Stimulated activated CD4-positive, alpha-beta T cell treated with anti-CD3 and anti-CD28 coated beads, Interleukin-1b, Interleukin-23, amount 100 ng/mL, for 1 hour (primary cell): ENCODE measurements around the gene ZNF615.
"Not testable (repeated sequence)": the region's sequence is repeated elsewhere in the genome, so short reads cannot be mapped to it uniquely, and the experiment has no call there.

Experiments used
- DNase-seq, 2 donors: peaks; one replicate each; pipeline ENCODE4 v3.0.0-alpha.2; 2020; ENCODE audit warnings: low read depth in 2 of 2

Gene ZNF615

DNA sequence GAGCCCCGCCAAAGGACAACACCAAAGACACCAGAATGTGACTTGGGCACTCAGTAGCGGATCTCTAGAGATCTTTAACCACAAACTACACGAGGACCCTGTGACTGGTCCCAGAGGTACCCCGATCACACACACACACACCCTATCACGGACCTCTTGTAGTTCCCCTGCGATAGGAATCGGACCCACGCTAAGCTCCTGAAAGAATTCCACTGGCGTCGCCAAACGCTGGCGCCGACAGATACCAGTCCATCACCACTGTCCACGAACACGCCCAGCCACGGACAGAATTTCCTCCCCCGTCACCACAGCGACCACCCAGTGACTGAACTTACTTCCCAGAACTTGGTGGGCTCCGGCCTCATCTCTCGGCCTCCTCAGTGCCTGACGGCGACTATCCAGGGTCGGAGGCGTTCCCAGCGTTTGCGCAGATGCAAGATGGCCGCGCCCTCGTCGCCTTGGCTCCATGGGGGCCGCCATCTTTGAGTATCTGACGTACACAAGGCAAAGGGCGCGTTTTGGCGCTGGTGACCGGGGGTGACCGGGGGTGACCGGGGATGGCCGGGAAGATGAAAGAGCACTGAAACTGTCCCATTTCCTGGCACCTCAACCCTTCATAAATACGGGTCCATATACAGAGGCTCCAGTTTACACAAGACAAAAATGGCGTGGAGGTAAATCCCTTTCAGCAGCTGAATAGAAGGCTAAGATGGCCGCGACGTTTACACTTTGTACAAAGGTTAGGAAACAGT, at the start of gene ZNF615:
ZNF615 (minus strand) TSS at position 406 of the 752 bp plus-strand sequence. CDS start 4,500 bp downstream, outside the sequence.
- peak; percentile 67 to 76 for DNase-seq

DNA sequence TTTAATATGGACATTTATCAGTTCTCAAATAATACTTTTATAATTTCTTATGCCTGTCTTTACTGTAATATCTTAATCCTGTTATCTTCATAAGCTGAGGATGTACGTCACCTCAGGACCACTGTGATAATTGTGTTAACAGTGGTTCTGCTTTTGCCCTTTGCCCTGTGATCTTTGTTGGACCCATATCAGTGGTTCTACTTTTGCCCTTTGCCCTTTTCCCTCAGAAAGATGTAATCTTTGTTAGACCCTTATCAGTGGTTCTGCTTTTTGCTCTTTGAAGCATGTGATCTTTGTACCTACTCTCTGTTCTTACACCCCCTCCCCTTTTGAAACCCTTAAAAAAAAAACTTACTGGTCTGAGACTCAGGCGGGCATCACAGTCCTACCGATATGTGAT, 48.5 kb upstream of the ZNF615 start:
- not testable (repeated sequence) for DNase-seq

DNA sequence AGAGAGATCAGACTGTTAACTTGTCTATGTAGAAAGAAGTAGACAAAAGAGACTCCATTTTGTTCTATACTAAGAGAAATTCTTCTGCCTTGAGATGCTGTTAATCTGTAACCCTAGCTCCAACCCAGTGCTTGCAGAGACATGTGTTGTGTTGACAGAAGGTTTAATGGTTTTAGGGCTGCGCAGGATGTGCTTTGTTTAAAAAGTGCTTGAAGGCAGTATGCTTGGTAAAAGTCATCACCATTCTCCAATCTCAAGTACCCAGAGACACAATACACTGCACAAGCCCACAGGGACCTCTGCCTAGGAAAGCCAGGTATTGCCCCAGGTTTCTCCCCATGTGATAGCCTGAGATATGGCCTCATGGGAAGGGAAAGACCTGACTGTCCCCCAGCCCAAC, 43.7 kb upstream of the ZNF615 start:
- not testable (repeated sequence) for DNase-seq

DNA sequence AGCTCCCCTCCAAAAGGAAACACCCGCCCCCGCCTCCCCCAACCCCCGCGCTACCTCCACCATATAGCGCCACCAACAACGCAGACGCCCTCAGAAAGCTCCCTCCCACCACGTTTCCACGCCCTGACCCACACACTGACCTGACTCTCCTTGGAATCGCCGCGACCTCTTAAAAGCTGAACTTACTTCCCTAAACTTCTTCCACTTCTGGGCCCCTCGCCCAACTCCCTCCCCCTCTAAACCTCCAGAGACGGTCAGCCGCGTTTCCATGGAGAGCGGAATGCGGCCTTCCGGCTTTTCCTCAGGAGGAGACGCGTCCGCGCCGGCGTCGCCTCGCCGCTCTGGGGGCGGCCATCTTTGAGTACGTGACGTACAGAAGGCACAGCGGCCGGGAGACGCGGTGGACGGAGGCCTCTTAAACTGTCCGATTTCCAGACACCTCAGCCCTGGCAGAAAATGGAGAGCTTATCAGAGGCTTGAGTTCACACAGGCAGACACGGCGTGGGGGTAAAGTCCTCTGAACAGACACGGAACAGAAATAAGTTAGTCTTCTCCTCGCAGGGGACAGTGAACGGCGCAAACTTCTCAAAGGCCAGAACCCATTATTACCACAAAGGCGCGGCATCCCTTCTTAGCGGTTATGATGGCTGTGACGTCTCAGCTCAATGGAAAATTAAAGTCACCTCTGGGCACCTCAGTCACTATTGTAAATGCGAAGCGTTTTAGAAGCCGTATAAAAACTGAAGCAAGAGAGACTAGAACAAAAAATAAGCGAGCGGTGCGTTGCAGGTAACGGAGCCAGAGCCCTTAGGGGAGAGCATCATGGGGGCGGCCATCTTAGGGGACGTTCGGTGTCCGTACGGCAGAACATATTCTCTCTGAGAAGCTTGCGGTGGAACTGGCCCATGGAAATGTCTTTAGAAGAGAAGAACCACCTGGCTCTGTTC, 40.8 kb upstream of the ZNF615 start, which contains the start of gene ZNF432:
ZNF432 (minus strand) TSS at position 284 of the 947 bp plus-strand sequence. CDS start 1,970 bp downstream, outside the sequence.
- peak; percentile 46 to 52 for DNase-seq

DNA sequence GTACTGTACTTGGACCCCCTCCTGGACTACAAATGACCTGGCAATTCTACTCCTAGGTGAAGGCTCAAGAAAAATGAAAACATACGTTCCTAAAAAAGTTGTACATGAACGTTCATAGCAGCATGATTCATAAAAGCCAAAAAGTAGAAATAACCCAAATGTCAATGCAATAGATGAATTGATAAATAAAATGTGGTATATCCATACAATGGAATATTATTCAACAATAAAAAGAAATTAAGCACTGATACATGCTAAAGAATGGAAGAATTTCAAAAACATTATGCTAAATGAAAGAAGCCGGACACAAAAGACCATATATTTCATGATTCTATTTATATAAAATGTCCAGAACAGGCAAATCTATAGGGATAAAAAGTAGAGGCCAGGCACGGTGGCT, 31.2 kb upstream of the ZNF615 start:
- DNase-seq = no peak

DNA sequence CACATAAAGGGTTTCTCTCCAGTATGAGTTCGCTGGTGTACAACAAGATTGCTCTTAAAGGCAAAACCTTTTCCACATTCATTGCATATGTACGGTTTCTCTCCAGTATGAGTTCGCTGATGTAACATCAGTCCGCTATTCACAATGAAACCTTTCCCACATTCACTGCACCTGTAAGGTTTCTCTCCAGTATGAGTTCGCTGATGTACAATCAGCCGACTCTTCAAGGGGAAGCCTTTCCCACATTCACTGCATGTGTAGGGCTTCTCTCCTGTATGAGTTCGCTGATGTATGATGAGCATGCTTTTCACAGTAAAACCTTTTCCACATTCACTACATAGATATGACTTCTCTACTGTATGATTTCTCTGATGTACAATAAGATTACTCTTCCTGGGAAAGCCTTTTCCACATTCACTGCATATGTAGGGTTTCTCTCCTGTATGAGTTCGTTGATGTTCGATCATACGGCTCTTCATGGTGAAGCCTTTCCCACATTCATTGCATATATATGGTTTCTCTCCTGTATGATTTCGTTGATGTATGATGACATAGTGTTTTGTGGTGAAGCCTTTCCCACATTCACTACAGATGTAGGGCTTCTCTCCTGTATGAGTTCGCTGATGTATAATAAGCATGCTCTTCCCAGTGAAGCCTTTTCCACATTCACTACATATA, 26.2 kb upstream of the ZNF615 start:
- DNase-seq = no peak

DNA sequence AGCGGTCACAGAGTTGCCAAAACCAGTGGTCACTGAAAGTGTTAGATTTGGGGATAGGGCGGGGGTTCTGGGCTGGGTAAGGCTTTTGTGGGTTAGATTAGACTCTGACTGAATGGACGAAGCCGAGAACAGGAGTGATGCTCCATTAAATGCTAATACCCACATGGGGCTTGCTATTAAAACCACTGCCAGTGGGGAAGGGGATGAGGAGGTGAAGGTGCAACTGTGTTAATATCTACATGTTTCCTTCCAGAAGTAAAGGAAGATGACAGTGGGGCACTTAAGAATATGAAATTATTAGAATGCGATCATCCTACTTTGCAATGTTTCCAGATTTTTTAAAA, 20.7 kb upstream of the ZNF615 start:
- DNase-seq = no peak

DNA sequence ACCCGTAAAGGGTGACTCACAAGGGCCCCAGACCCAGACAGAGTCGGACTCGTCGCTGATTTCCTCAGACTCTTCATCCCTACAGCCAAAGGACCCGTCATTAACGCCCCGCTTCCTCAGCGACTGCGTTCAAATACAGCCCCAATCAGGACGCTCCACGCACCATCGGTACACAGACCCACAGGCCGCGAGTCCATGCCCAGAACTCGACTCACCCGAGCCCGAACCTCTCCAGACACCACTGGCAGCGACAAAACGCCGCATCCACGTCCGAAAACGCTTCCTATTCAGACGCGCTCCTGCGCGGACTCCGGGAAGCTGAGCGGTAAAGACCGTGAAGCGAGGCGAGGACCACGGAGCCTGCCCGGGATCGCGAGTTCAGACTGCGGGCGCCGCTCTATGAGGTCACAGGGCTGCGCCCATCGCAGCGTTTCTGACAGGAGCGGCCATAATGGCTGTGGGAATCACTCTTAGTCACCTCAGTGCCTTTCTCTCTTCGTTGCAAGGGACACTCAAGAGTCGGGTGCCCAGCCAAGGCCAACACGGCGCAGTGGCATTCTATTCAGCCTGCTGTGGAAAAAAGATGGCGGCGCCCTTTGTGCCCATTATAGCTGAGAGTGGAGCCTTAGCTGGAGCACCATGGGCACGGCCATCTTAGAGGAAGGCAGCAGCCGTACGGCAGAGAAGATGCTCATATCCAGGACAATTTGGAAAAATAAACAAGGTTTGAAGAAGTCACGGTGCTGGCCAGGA, 20.2 kb upstream of the ZNF615 start, which contains the start of gene ZNF614:
ZNF614 (minus strand) TSS at position 353 of the 753 bp plus-strand sequence. CDS start 2,634 bp downstream, outside the sequence.
- peak; percentile 40 to 68 for DNase-seq

DNA sequence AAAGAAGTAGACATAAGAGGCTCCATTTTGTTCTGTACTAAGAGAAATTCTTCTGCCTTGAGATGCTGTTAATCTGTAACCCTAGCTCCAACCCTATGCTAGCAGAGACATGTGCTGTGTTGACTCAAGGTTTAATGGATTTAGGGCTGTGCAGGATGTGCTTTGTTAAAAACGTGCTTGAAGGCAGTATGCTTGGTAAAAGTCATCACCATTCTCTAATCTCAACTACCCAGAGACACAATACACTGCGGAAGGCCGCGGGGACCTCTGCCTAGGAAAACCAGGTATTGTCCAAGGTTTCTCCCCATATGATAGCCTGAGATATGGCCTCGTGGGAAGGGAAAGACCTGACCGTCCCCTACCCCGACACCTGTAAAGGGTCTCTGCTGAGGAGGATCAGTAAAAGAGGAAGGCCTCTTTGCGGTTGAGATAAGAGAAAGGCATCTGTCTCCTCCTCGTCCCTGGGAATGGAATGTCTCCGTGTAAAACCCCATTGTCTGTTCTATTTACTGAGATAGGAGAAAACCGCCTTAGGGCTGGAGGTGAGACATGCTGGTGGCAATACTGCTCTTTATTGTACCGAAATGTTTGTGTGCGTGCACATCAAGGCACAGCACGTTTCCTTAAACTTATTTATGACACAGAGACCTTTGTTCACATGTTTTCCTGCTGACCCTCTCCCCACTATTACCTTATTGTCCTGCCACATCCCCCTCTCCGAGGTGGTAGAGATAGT, 18.4 kb upstream of the ZNF615 start:
- DNase-seq = not testable (repeated sequence)

DNA sequence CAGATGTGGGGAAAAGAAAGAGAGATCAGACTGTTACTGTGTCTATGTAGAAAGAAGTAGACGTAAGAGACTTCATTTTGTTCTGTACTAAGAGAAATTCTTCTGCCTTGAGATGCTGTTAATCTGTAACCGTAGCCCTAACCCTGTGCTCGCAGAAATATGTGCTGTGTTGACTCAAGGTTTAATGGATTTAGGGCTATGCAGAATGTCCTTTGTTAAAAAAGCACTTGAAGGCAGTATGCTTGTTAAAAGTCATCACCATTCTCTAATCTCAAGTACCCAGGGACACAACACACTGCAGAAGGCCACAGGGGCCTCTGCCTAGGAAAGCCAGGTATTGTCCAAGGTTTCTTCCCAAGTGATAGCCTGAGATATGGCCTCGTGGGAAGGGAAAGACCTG, 16.5 kb upstream of the ZNF615 start:
- not testable (repeated sequence) for DNase-seq

DNA sequence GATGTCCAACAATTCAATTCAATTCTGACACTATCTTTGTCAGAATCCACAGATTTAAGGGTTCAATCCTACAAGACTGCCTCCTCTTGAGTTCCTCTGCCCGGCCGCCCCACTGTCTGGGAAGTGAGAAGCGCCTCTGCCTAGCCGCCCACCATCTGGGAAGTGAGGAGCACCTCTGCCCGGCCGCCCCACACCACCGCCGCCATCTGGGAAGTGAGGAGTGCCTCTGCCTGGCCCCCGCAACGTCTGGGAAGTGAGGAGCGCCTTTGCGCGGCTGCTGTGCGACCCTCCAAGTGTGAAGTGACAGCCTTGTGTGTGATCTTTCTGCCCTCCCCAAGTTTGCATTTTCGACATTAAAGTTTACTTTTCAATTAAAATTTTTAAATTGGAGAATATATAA, 14.2 kb upstream of the ZNF615 start:
- DNase-seq = no peak

DNA sequence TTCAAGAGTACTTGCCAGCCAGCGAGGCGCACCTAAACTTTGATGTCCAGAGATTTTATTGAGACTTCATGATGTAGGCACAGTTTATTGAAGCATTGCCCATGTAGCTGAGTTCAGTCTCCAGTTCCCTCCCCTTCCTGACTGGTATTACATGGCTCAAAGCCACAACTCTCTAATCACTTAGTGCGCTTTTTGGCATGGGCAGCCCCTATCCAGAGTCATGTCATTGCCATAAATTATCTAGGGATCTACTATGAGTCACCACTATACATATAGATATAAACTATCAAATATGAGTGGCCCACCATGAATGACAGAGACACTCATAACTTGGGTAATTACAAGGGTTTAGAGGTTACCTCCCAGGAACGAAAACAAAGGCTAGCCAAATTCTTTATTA, 12.5 kb upstream of the ZNF615 start:
- no peak for DNase-seq

DNA sequence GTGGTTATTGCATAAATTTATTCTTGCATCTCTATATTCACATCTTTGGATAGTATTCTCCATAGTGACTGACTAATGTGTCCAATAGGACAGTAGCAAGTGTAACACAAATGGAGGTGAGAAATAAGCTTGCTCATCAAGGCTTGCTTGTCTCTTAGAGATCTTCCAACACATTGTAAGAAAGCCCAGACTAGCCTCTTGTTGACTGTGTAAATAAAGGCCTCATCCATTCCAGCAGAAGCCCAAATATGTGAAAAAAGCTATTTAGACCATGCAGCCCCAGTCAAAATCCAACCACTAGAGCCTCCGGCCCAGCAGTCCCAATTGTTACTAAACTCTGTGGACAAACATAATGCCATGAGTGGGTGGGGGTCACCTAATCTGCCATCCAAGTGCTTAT, 2.7 kb upstream of the ZNF615 start:
- DNase-seq = no peak

DNA sequence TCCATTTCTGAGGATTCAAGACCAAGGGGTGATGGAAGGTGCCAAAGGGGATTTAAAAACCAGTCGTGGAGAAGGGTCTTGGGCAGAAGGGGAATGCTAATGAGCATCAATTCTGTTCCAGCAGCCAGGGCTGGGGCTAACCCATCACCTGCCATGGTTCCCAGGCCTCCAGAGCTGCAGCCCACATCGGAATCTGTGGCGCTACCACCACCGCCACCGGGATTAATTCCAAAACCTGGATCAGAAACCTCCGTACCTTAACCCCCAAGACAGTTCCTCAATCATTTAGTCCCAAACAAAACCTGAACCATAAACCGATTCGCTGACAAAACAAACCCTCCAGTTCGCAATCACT, 583 bp downstream of the ZNF615 start:
- no peak for DNase-seq

DNA sequence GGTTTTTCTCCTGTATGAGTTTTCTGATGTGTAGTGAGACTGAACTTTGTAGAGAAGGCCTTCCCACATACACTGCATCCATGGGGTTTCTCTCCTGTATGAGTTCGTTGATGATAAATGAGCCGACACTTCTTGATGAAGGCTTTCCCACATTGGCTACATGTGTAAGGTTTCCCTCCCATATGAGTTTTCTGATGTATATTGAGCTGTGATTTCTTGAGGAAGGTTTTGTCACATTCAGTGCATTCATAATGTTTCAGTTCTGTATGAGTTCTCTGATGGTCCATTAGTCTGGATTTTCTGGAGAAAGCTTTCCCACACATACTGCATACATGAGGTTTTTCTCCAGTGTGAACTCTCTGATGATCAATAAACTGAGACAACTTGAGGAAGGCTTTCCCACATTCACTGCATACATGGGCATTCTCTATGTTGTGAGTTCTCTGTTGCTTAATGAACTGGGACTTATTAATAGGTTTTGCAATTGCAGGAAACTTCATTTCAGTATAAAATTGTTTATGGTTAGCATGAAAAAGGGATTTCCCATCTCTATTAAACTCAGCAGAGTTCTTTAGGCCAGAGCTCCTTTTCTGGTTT, 13.9 kb downstream of the ZNF615 start:
- no peak for DNase-seq

DNA sequence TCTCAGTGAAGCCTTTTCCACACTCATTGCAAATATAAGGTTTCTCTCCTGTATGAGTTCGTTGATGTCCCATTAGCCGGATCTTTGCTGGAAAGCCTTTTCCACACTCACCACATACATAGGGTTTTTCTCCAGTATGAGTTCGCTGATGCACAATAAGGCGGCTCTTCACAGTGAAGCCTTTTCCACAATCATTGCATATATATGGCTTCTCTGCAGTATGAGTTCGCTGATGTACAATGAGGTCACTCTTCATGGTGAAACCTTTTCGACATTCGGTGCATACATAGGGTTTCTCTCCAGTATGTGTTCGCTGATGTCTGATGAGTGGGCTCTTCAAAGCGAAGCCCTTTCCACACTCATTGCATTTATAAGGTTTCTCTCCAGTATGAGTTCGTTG, 14.6 kb downstream of the ZNF615 start:
- no peak for DNase-seq

DNA sequence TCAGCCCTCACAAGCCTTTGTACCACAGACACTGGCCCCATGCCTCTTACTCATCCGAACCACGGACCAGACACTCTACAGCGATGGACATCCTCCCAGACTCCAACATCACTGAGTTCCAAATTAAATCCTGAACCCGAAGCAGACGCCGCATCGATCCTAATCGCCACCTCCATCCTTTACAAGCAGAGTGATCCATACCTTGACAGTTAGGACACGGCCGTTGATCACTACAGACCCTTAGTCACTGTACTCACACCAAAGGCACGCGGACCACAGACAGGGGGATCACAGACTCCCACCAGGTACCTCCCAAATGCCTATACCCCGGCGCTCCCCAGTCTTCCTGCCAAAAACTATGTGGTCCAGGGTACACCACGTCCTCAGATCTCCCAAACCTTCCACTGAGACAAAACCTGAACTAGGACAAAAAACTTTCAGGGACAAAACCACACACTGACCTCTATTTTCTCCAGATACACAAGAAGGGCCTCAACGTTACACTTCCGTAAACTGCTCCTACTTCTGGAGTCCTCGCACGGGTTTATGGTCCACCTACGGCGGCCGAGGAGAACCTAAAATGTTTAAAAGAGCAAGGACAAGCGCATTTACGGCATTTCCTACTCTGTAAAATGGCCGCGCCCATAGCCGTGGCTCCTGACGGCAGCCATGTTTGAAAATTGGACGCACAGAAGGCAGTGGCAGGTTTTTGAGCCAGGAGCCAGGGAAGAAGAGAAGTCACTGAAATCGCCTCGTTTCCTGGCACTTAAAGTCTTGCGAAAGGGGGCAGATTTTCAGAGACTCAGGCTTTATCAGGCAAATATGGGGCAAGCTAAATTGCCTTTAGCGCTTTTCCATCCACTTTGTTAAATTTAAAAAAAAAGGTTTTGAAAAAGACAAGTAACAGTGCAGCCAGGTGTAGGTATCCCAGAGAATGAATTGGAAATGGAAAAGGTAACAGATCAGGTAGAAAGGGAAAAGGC, 21.4 kb downstream of the ZNF615 start, which contains the start of gene ZNF350:
ZNF350 (minus strand) TSS at position 532 of the 983 bp plus-strand sequence. CDS start 12,480 bp downstream, outside the sequence.
- peak; percentile 59 to 72 for DNase-seq

DNA sequence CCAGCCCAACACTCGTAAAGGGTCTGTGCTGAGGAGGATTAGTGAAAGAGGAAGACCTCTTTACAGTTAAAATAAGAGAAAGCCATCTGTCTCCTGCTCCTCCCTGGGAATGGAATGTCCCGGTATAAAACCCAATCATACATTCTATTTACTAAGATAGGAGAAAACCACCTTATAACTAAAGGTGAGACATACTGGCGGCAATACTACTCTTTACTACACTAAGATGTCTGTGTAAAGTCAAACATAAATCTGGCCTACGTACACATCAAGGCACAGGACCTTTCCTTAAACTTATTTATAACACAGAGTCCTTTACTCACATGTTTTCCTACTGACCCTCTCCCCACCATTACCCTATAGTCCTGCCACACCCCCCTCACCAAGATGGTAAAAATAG, 24.6 kb downstream of the ZNF615 start:
- no peak for DNase-seq

DNA sequence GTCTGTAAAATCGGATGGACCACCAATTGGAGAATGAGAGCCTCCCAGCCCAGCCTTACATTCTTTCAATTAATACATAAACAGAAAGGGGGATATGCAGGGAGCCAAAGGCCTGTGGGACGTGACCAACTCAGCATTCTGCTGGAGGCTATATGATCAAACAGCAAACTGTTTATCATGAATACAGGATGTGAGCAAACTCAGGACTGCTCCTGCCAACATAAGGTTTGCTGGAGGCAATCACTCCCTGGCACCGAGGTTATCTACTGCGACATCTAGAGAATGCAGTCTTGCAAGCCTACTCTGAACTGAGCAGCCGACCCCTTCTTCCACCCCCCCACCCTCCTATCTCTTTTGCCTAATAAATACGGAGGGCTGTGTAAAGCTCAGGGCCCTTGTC, 27.1 kb downstream of the ZNF615 start:
- DNase-seq = not testable (repeated sequence)
